ENCODE data around the gene ZC3H18. TPM values are rescaled to one million over a fixed set of nuclear protein-coding genes. Genes with fewer than 3 reads are reported as not detected.

Gene ZC3H18
- total and polyA plus RNA-seq, 2 of the 4 experiments (the other 2 are of a cell fraction) = 3.4 to 21.3 TPM

- no peak overlapping the region for H2AK5ac ChIP-seq (ENCODE audit: low read depth, low read length)
- no peak overlapping the region for H2AK9ac ChIP-seq (replicated peaks; ENCODE audit: low read depth, low read length, poor library complexity)
- no peak overlapping the region for H2BK120ac ChIP-seq (ENCODE audit: low read depth, low read length)
- no peak overlapping the region for H3K4me3 ChIP-seq (ENCODE audit: insufficient read depth, low read depth, low read length)
- WGBS, 2 experiments (ENCODE audit: extremely low coverage in 2 of 2, insufficient read length in 1 of 2) = no CpG with 5 or more reads among the region's 6 CpGs
- no peaks in the 10 kb centered on the region for H3K9me3 ChIP-seq (ENCODE audit: control insufficient read depth, insufficient read depth, low read length)
- H3K36me3 ChIP-seq (ENCODE audit: control insufficient read depth, insufficient read depth, low read length) = peaks cover 53% of the 10 kb centered on the region
- no peak overlapping the region for H4K8ac ChIP-seq (ENCODE audit: low read depth in 2 of 2, low read length in 2 of 2)
- dilution Hi-C loops (cut with HindIII; ENCODE audit: low sequenced_read_pairs, unreplicated experiment) = no loop called here
- no peak overlapping the region for H4K5ac ChIP-seq (ENCODE audit: low read depth, low read length)
- no peak overlapping the region for H3K18ac ChIP-seq (ENCODE audit: low read depth, low read length)
- peaks cover 6% of the 10 kb centered on the region for H3K9me1 ChIP-seq (ENCODE audit: insufficient read depth, low read length)
- DNase-seq (no peak), ATAC-seq (ENCODE audit: low read depth) (no peak)
- peaks cover 71% of the 10 kb centered on the region for H4K20me1 ChIP-seq (ENCODE audit: insufficient read depth, low read length)
- no peak overlapping the region for H3K27ac ChIP-seq (ENCODE audit: insufficient read depth, low read length)
- H3K9ac ChIP-seq (ENCODE audit: low read depth, low read length) = no peak overlapping the region
- no peak overlapping the region for H3K56ac ChIP-seq (ENCODE audit: extremely low read depth, insufficient read depth, low read length)
- POLR2A ChIA-PET (ENCODE audit: unreplicated experiment) = no interaction called here
- no peaks in the 10 kb centered on the region for H3K27me3 ChIP-seq (ENCODE audit: control insufficient read depth, insufficient read depth, low read length)
- CTCF ChIA-PET = no interaction called here
- H2BK5ac ChIP-seq (ENCODE audit: low read depth, low read length, poor library complexity, severe bottlenecking) = no peak overlapping the region
- no peak overlapping the region for H2AFZ ChIP-seq (replicated peaks; ENCODE audit: low read length, poor library complexity)
- H3K4me2 ChIP-seq (ENCODE audit: low read depth, low read length) = no peak overlapping the region
- no TSS peak for BruUV-seq (replicated peaks)
- in situ Hi-C loops (cut with MboI; ENCODE audit: low sequenced_read_pairs) = no loop called here
- H3K4ac ChIP-seq (ENCODE audit: low read depth, low read length) = no peak overlapping the region
- no peak overlapping the region for H2BK15ac ChIP-seq (ENCODE audit: low read depth, low read length)
- H3K23ac ChIP-seq (ENCODE audit: low read depth, low read length) = no peak overlapping the region
- intact Hi-C loops (cut with micrococcal nuclease) = no loop called here
- H3K79me1 ChIP-seq (ENCODE audit: low read depth in 1 of 2, low read length in 2 of 2) = peaks cover 33 to 72% of the 10 kb centered on the region in 2 experiments
- TF ChIP-seq CHD1 (IDR thresholded peaks at IDR 0.05; ENCODE audit: low read depth, low read length) (no peak), NFE2L2 (IDR thresholded peaks at IDR 0.05; ENCODE audit: low read depth, low read length) (no peak), CTCF (conservative IDR thresholded peaks at IDR 0.05; ENCODE audit: low read depth, low read length) (no peak), MAFK (IDR thresholded peaks at IDR 0.05; ENCODE audit: low read depth, low read length) (no peak), FOS (IDR thresholded peaks at IDR 0.05; ENCODE audit: low read depth, low read length) (no peak), POLR2A (IDR thresholded peaks at IDR 0.05; ENCODE audit: low read depth, low read length) (no peak), SMC3 (IDR thresholded peaks at IDR 0.05; ENCODE audit: low read depth, low read length) (no peak), CEBPB (IDR thresholded peaks at IDR 0.05; ENCODE audit: low read depth, low read length) (no peak), RAD21 (IDR thresholded peaks at IDR 0.05; ENCODE audit: low read length) (no peak), RFX5 (IDR thresholded peaks at IDR 0.05; ENCODE audit: low read depth, low read length) (no peak), MXI1 (IDR thresholded peaks at IDR 0.05; ENCODE audit: borderline replicate concordance, low read depth, low read length) (no peak)
- TF ChIP-seq, protein P1, sequence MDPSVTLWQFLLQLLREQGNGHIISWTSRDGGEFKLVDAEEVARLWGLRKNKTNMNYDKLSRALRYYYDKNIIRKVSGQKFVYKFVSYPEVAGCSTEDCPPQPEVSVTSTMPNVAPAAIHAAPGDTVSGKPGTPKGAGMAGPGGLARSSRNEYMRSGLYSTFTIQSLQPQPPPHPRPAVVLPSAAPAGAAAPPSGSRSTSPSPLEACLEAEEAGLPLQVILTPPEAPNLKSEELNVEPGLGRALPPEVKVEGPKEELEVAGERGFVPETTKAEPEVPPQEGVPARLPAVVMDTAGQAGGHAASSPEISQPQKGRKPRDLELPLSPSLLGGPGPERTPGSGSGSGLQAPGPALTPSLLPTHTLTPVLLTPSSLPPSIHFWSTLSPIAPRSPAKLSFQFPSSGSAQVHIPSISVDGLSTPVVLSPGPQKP (IDR thresholded peaks at IDR 0.05; ENCODE audit: borderline replicate concordance, low read depth, low read length) = no peak
- H3K4me1 ChIP-seq (ENCODE audit: control insufficient read depth, insufficient read depth, low read length) = no peaks in the 10 kb centered on the region
- no peak overlapping the region for H2BK20ac ChIP-seq (ENCODE audit: low read depth, low read length)
- H3K14ac ChIP-seq (replicated peaks; ENCODE audit: low read depth, low read length) = no peak overlapping the region
- no peak overlapping the region for H4K91ac ChIP-seq (ENCODE audit: insufficient read depth, low read depth, low read length)
These were observed 14.5 kb downstream of the ZC3H18 start for GRCh38 chr16:88584676-88585075.
